Activated CD4-positive, alpha-beta memory T cell treated with anti-CD3 and anti-CD28 coated beads, Interleukin-2, amount 10 ng/mL, durations not matched to agents 7 days and 5 days (primary cell): ENCODE measurements around the gene MRPL39. TPM values are rescaled to one million over a fixed set of nuclear protein-coding genes. Genes with fewer than 3 reads are reported as not detected.

Experiments used
- CTCF ChIA-PET: fragments of 350-600 bp; sonication (Branson Sonifier 250); formaldehyde crosslinking; loops from one replicate; lab custom pipeline; 2021; ENCODE audit warnings: antibody characterized with exemption, inconsistent platforms; lab: Charles Lee
- POLR2A ChIA-PET: fragments of 350-600 bp; sonication (Branson Sonifier 250); formaldehyde crosslinking; loops from one replicate; lab custom pipeline; 2021; ENCODE audit warnings: antibody characterized with exemption; lab: Charles Lee
- DNase-seq: peaks from one replicate; pipeline ENCODE4 v3.0.0-alpha.2; 2020
- H3K27ac Mint-ChIP-seq: one replicate; pipeline ENCODE4 v1.8.0; 2021; ENCODE audit warnings: mild to moderate bottlenecking, mixed read lengths
- H3K27me3 Mint-ChIP-seq: one replicate; pipeline ENCODE4 v1.8.0; 2021; ENCODE audit warnings: mixed read lengths
- H3K36me3 Mint-ChIP-seq: one replicate; pipeline ENCODE4 v1.8.0; 2021; ENCODE audit warnings: low read depth, mixed read lengths
- H3K4me1 Mint-ChIP-seq: one replicate; pipeline ENCODE4 v1.8.0; 2021; ENCODE audit warnings: mixed read lengths
- H3K4me3 Mint-ChIP-seq: one replicate; pipeline ENCODE4 v1.8.0; 2021; ENCODE audit warnings: mild to moderate bottlenecking, mixed read lengths
- H3K9me3 Mint-ChIP-seq: one replicate; pipeline ENCODE4 v1.8.0; 2021; ENCODE audit warnings: mixed read lengths
- total RNA-seq, 2 experiments: library from RNA; stranded (reverse); gene quantifications; one replicate each; pipeline ENCODE4 v1.2.3, GENCODE V29; 2021

MRPL39 gene
- 10 to 100 TPM; 36.5 to 37.8 TPM for total RNA-seq

DNA sequence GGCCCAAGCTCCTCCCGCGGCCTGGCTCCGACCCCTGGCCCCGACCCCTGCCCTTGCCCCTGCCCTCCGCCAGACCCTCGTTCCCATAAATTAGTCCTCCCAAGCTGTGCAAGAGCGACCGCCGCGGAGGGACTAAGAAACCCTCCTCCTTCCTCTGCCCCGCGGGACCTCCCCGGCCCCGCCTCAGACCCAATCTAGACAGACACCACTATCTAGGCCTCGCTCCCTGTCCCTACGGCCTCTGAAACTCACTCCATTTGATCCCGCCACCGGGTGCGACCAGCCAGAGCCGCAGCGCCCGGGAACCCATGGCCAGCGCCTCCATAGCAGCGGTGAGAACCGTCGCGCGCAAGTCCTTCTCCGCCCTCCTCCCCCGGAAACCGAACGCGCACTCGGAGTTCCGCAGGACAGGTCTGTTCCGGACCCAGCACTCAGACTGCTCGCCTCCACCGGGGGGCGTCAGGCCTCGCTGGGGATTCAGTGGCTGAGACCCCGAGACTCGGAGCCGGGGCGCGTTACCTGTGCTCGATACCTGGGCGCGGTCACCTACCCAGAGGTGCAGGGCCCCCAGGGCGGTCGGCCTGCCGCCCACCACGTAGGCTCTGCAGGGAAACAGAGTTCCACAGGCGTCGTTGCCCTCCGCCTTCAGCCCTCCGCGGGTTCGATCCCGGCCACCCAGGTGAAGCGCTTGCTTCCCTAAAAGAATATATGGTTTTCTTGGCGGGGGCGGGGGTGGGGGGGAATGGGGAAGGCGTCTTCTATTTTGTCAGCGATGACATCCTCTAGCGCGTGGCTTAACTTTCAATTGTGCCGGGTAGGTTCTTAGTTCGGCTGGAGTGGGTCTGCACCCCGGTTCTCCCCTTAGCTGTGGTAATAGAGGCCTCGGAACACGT lies at the start of gene MRPL39:
Gene MRPL39 (minus strand): TSS at position 331 of the 893 bp plus-strand sequence. CDS start 6 bp downstream, at position 325.
- DNase-seq = peak; percentile 89
- ChIA-PET CTCF (interaction anchor here (0.6 to 3.9 kb wide), 29 partner anchors 9 to 289 kb away, joined by 3 to 28 read pairs (median 5); partner anchors contain the start of genes ATP5PF, GABPA and JAM2), POLR2A (interaction anchor here (0.9 to 5.1 kb wide), 13 partner anchors 14 to 562 kb away, joined by 3 to 44 read pairs (median 4); partner anchors contain the start of genes ATP5PF and GABPA)
- Mint-ChIP-seq H3K27me3 (no peaks in the 10 kb centered on the region), H3K9me3 (no peaks in the 10 kb centered on the region), H3K27ac (peak within 1 kb of the TSS; percentile 98), H3K36me3 (peaks cover 29% of the 10 kb centered on the region), H3K4me1 (peaks cover 34% of the 10 kb centered on the region), H3K4me3 (peak within 1 kb of the TSS; percentile 95)

DNA sequence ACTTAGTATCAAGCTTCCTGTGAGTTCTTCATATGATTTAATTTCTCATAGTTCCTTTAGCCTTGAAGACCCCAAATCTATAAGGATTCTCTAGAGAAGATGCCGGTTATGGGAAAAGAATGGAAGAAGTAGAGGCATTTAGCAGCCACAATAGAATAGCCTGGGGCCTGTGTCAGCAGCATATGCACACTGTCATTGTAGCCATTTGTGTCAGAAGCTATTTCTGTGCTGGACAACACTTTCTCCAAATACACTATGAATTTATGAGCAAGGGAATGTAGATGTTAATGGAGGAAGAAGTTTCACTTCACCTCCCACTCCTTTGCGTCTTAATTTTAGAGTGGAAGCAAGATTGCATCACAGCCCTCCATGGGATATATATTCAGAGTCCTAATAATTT lies 49.1 kb upstream of the MRPL39 start:
- peaks cover 3% of the 10 kb centered on the region for H3K9me3 Mint-ChIP-seq
- peaks cover 8% of the 10 kb centered on the region for H3K27me3 Mint-ChIP-seq
- no peaks in the 10 kb centered on the region for H3K4me1 Mint-ChIP-seq
- no peak overlapping the region for H3K27ac Mint-ChIP-seq
- ChIA-PET CTCF (no interaction called here), POLR2A (no interaction called here)
- DNase-seq = no peak
- H3K36me3 Mint-ChIP-seq = no peaks in the 10 kb centered on the region
- no peak overlapping the region for H3K4me3 Mint-ChIP-seq

DNA sequence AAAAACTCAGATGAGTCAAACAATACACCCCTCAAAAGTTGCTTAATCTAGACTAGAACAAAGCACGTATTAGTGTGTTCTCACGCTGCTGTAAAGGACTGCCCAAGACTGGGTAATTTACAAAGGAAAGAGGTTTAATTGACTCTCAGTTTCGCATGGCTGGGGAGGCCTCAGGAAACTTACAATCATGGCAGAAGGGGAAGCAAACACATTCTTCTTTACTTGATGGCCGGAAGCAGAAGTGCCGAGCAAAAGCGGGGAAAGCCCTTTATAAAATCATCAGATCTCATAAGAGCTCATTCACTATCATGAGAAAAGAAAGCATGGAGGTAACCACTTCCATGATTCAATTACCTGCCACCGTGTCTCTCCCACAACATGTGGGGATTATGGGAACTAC lies 41.9 kb upstream of the MRPL39 start:
- H3K27ac Mint-ChIP-seq = no peak overlapping the region
- CTCF ChIA-PET = no interaction called here

DNA sequence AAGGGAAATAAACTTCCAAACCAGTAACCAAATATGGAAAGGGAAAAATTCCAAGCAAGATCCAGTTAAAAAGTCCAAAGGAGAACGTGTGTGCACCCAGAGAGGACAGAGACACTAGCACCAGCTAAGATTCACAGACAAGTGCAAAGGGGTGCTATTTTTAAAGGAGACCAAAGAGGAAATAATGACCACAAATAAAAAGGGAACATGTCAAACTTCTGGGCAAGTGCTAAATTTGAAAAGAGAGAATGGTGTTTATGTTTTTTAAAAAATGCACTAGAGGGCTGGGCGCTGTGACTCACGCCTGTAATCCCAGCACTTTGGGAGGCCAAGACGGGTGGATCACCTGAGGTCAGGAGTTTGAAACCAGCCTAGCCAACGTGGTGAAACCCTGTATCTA lies 40.4 kb upstream of the MRPL39 start:
- Mint-ChIP-seq H3K36me3 (no peaks in the 10 kb centered on the region), H3K4me1 (no peaks in the 10 kb centered on the region), H3K9me3 (no peaks in the 10 kb centered on the region), H3K27me3 (peaks cover 9% of the 10 kb centered on the region), H3K27ac (no peak overlapping the region), H3K4me3 (no peak overlapping the region)
- POLR2A ChIA-PET = no interaction called here
- CTCF ChIA-PET = interaction anchor here (0.6 kb wide), 1 partner anchor 147 kb away, joined by 3 read pairs; no protein-coding TSS in a partner anchor
- no peak for DNase-seq

More for the DNA sequence above, 41.9 kb upstream of the MRPL39 start:
- no peak for DNase-seq
- Mint-ChIP-seq H3K4me1 (no peaks in the 10 kb centered on the region), H3K9me3 (no peaks in the 10 kb centered on the region), H3K36me3 (no peaks in the 10 kb centered on the region), H3K27me3 (peaks cover 9% of the 10 kb centered on the region), H3K4me3 (no peak overlapping the region)
- POLR2A ChIA-PET = no interaction called here

DNA sequence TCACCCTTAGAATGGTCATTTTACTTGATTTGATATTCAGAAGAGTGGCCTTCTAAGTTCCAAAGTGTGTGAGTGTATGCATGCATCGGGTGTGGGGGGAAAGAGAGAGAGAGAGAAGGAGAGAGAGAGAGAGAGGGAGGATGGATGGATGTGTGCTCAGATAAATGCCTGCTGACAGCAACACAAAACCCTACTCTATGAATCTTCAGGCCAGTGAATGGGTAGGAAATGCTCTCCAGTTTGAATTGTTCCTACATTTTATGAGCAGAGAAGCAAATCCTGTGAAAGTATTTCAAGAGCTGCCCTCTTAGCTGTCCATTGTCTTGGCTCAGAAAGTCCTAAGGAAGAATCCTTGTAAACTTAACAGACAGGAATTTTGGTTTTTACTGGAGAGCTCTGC lies 39.2 kb upstream of the MRPL39 start:
- Mint-ChIP-seq H3K4me1 (no peaks in the 10 kb centered on the region), H3K36me3 (no peaks in the 10 kb centered on the region), H3K27ac (no peak overlapping the region), H3K9me3 (no peaks in the 10 kb centered on the region), H3K27me3 (peaks cover 16% of the 10 kb centered on the region), H3K4me3 (no peak overlapping the region)
- ChIA-PET CTCF (no interaction called here), POLR2A (no interaction called here)
- no peak for DNase-seq

DNA sequence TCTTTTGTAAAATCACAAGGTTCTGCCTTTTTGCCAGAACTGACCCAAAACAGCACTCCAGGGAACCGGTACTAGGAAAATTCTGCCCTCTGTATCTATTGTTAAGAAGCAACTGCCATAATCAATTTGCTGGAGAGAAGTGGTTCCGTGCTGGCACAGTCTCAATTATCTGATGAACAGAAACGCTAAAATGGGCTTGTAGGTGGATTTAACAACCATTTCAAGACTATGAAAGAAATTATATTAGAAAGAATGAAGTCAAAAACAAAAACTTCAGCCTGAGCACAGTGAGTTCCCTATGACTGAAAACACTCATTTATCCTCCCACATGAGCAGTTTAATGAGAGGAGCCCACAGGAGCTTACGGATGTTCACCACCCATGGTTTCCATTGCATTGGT lies 36.2 kb upstream of the MRPL39 start:
- POLR2A ChIA-PET = no interaction called here
- Mint-ChIP-seq H3K4me3 (no peak overlapping the region), H3K4me1 (peaks cover 15% of the 10 kb centered on the region), H3K36me3 (no peaks in the 10 kb centered on the region), H3K9me3 (no peaks in the 10 kb centered on the region), H3K27me3 (peaks cover 37% of the 10 kb centered on the region), H3K27ac (no peak overlapping the region)
- no peak for DNase-seq
- CTCF ChIA-PET = no interaction called here

DNA sequence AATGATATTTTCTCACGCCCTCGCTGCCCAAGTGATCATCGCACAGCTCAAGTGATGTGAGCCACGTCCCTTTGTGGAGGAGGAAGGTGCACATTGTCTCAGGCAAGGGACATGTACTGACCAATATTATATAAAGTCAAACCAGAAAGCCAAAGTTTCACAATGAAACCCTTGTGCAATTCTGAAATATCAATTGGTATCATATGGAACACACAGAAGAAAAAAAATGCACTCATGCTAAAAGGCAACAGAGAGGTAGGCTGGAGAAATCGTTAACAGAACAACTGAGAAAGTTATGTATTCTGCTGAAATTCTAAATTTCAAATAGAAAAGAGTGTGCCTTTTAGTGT lies 33.6 kb upstream of the MRPL39 start:
- peaks cover 45% of the 10 kb centered on the region for H3K27me3 Mint-ChIP-seq
- H3K4me1 Mint-ChIP-seq = peaks cover 25% of the 10 kb centered on the region
- H3K4me3 Mint-ChIP-seq = peak overlapping the region; percentile 72
- no peaks in the 10 kb centered on the region for H3K9me3 Mint-ChIP-seq
- ChIA-PET POLR2A (no interaction called here), CTCF (no interaction called here)
- no peak overlapping the region for H3K27ac Mint-ChIP-seq
- H3K36me3 Mint-ChIP-seq = no peaks in the 10 kb centered on the region
- no peak for DNase-seq

DNA sequence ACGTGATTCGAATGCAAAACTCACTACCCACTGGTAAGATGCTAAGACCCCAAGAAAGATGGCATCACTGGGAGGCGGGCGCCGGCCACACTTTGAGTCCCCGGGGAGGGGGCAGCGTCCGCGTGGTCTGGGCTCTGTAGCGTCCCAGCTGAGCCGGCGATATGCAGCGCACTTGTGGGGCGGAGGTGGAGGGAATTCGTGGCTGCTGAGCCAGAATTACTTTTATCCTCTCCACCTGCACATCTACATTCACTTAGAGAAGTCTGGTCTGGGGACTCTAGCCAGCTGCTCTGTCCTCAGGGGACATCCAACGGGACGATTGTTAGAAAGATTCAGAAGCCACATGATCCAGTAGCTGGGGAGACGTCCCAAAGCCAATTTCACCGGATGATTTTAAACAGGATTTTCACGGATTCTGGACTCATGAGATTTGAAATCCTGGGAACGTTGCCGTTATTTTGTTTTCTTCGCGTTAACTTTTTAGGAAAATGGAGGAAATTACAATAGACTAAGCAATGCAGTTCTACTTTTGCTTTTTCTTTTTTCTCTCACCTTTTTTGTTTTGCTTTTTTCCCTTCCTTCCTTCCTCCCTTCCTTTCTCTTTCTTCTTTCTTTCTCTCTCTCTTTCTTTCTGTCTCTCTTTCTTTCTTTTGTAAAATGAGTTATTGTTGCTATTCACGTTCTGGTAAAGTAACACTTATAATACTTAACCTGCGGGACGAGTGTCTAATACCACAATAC lies 33.1 kb upstream of the MRPL39 start:
- DNase-seq = no peak
- CTCF ChIA-PET = no interaction called here
- Mint-ChIP-seq H3K27ac (no peak overlapping the region), H3K27me3 (peaks cover 46% of the 10 kb centered on the region), H3K9me3 (peaks cover 2% of the 10 kb centered on the region), H3K36me3 (no peaks in the 10 kb centered on the region), H3K4me1 (peaks cover 27% of the 10 kb centered on the region), H3K4me3 (peak overlapping the region; percentile 72)
- POLR2A ChIA-PET = no interaction called here

DNA sequence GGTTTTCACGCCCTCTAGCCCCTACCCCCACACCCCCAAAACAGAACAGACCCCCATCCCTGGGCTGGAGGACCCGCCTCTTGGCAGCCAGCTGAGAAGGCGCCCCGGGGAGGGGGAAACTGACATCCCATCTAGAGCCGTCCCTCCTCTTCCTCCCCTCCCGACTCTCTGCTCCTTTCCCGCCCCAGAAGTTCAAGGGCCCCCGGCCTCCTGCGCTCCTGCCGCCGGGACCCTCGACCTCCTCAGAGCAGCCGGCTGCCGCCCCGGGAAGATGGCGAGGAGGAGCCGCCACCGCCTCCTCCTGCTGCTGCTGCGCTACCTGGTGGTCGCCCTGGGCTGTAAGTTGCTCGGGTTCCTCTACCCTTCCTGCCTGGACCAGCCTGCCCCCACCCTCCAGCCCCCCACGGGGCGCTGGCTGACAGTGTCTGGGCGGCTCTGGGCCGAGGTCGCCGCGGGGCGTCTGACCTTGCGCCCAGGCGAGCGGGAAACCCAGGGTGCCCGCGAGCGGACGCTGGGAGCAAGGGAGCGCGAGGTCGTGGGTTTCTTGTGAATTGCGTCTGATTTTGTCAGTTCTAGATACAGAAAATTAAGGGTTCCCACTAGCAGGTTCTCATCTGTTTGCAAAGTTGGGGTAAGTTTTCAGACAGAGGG lies 32.4 kb upstream of the MRPL39 start:
- POLR2A ChIA-PET = interaction anchor here (1.0 kb wide), 1 partner anchor 95 kb away, joined by 3 read pairs; the partner anchor contains the start of gene ATP5PF
- Mint-ChIP-seq H3K9me3 (peaks cover 3% of the 10 kb centered on the region), H3K4me1 (peaks cover 32% of the 10 kb centered on the region), H3K36me3 (peaks cover 3% of the 10 kb centered on the region), H3K4me3 (peak overlapping the region; percentile 72), H3K27ac (no peak overlapping the region), H3K27me3 (peaks cover 47% of the 10 kb centered on the region)
- CTCF ChIA-PET = interaction anchor here (0.8 to 2.5 kb wide), 2 partner anchors 14 to 32 kb away, joined by 3 to 18 read pairs; partner anchors contain the start of gene MRPL39
- peak; percentile 34 for DNase-seq

DNA sequence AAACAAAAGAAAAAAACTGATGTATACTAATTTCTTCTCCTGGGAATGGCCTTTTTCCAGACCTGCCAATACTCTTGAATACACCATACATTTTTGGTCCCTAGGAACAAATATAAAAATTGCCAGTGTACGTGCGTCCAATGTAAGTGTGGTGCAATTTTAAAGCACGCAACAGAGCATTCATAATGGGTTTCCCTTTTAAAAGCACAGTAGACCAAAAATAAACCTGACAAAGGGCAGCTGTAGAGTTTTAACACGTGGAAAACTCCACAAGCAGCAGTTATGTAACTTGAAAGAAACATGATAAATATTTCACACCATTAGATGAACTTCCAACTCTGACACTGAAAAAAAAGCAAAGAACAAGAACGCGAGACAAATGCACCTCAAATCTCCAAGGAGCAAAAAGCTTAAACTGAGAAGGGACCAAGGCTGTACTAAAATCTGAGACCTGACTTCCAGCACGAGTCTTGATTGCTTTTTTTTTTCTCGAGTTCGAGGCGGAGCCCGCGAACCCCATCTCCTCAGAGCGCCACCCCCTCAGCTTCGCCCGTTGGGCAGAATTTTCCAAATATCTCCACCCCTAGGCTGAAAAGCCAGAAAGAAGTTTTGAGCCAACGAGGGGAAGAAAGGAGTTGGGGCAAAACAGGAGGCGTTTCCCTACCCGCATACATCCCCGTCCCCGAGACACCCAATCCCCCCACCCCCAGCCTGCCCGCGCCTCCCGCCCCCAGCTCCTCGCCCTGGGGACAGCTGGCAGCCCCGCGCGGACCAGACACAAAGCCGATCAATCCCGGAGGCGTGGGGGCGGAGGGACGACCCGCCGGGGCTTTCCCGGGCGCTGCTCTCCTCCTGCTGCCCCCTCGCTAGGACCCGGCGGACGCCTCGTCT lies 31.6 kb upstream of the MRPL39 start, which contains the start of gene JAM2:
Gene JAM2 (plus strand): TSS at position 599 of the 891 bp plus-strand sequence. CDS start 564 bp downstream, outside the sequence.
- H3K4me3 Mint-ChIP-seq = peak within 1 kb of the TSS; percentile 72
- POLR2A ChIA-PET = interaction anchor here (0.7 to 1.0 kb wide), 2 partner anchors 95 to 138 kb away, joined by 3 to 4 read pairs; partner anchors contain the start of gene ATP5PF
- CTCF ChIA-PET = interaction anchor here (0.8 to 2.5 kb wide), 2 partner anchors 15 to 31 kb away, joined by 3 to 18 read pairs; partner anchors contain the start of gene MRPL39
- H3K4me1 Mint-ChIP-seq = peaks cover 33% of the 10 kb centered on the region
- H3K36me3 Mint-ChIP-seq = peaks cover 4% of the 10 kb centered on the region
- peaks cover 3% of the 10 kb centered on the region for H3K9me3 Mint-ChIP-seq
- peaks cover 47% of the 10 kb centered on the region for H3K27me3 Mint-ChIP-seq
- peak; percentile 20 for DNase-seq
- H3K27ac Mint-ChIP-seq = no peak within 1 kb of the TSS

DNA sequence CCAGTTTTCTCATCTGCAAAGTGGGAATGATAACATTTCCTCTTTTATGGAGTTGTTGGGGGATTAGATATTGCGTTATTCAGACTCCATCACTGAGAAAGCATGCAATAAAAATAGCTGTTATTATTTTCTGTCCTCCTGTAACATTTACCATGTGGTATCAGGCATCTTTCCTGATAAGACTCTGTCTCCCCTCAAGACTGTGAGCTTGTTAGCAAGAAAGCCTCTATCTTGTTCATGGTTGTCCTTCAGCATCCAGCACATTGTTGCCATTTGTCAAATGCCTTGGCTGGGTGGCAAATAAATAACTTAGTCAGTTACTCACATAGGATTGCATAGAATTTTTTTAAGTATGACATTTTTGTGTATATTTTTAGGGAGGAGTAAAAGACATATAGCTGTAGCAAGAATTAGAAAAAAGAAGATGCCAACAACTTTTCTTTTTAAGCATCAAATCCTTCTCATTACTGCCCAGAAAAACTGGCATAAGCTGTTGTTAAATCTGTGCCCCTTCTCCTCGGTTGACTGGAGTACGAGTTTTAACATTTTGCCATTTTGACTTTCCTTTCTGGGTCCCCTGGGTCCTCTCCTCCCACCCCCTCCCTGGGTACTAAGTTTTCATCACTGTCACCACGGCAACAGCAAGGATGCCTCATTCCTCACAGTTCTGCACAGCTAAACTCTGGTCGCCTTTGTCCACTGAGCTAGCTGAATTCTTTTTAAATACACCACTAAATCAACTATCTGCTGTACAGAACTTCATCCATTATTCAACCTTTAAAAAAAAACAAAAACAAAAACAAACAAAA lies 30.8 kb upstream of the MRPL39 start:
- Mint-ChIP-seq H3K4me3 (peak overlapping the region; percentile 72), H3K36me3 (peaks cover 4% of the 10 kb centered on the region), H3K27ac (no peak overlapping the region), H3K4me1 (peaks cover 33% of the 10 kb centered on the region), H3K27me3 (peaks cover 47% of the 10 kb centered on the region), H3K9me3 (peaks cover 3% of the 10 kb centered on the region)
- CTCF ChIA-PET = interaction anchor here (2.5 kb wide), 1 partner anchor 30 kb away, joined by 18 read pairs; the partner anchor contains the start of gene MRPL39
- POLR2A ChIA-PET = interaction anchor here (0.7 to 1.0 kb wide), 2 partner anchors 96 to 137 kb away, joined by 3 to 4 read pairs; partner anchors contain the start of gene ATP5PF
- no peak for DNase-seq
